ENCODE measurements around the gene SOBP.

The SOBP gene

GRCh38 chr6:107629548-107630129 is 139.7 kb downstream of the SOBP start:
- Histone ChIP-seq H3K27ac (ENCODE audit: low read length) (no peak overlapping the region), H4K20me1 (ENCODE audit: insufficient read depth, low read length) (no peaks in the 10 kb centered on the region), H3K4me3 (ENCODE audit: low read length) (no peak overlapping the region), H3K79me2 (ENCODE audit: low read length) (no peaks in the 10 kb centered on the region), H3K4me1 (ENCODE audit: low read length) (no peaks in the 10 kb centered on the region; the same call in 1 of the 2 replicates), H3K4me2 (ENCODE audit: low read length) (no peak overlapping the region), H3K36me3 (replicated peaks; ENCODE audit: low read depth, low read length) (no peaks in the 10 kb centered on the region), H2AFZ (ENCODE audit: low read depth, low read length) (no peak overlapping the region), H3K27me3 (ENCODE audit: low read depth, low read length) (no peaks in the 10 kb centered on the region), H3K9ac (ENCODE audit: low read length) (no peak overlapping the region), H3K9me3 (ENCODE audit: insufficient read depth, low read length) (no peaks in the 10 kb centered on the region)
- TF ChIP-seq CTCF (IDR thresholded peaks at IDR 0.05; ENCODE audit: low read depth, low read length) = no peak
- TF ChIP-seq EZH2phosphoT487 (IDR thresholded peaks at IDR 0.05; ENCODE audit: low read depth) = no peak

- Histone ChIP-seq H3K4me3 (ENCODE audit: low read length) (no peak overlapping the region), H3K79me2 (ENCODE audit: low read length) (no peaks in the 10 kb centered on the region), H3K36me3 (replicated peaks; ENCODE audit: low read depth, low read length) (no peaks in the 10 kb centered on the region), H3K27me3 (ENCODE audit: low read depth, low read length) (no peaks in the 10 kb centered on the region), H4K20me1 (ENCODE audit: insufficient read depth, low read length) (no peaks in the 10 kb centered on the region), H2AFZ (ENCODE audit: low read depth, low read length) (no peak overlapping the region), H3K4me1 (ENCODE audit: low read length) (no peaks in the 10 kb centered on the region; the same call in 1 of the 2 replicates), H3K9ac (ENCODE audit: low read length) (no peak overlapping the region), H3K9me3 (ENCODE audit: insufficient read depth, low read length) (no peaks in the 10 kb centered on the region), H3K4me2 (ENCODE audit: low read length) (no peak overlapping the region), H3K27ac (ENCODE audit: low read length) (no peak overlapping the region)
- TF ChIP-seq EZH2phosphoT487 (IDR thresholded peaks at IDR 0.05; ENCODE audit: low read depth) (no peak), CTCF (IDR thresholded peaks at IDR 0.05; ENCODE audit: low read depth, low read length) (no peak)
These were observed 140.5 kb downstream of the SOBP start for GRCh38 chr6:107630348-107630977.

- no peak overlapping the region for H3K27ac ChIP-seq (ENCODE audit: low read length)
- H3K79me2 ChIP-seq (ENCODE audit: low read length) = no peaks in the 10 kb centered on the region
- no peaks in the 10 kb centered on the region for H3K9me3 ChIP-seq (ENCODE audit: insufficient read depth, low read length)
- no peak overlapping the region for H3K4me3 ChIP-seq (ENCODE audit: low read length)
- no peak overlapping the region for H3K9ac ChIP-seq (ENCODE audit: low read length)
- H4K20me1 ChIP-seq (ENCODE audit: insufficient read depth, low read length) = no peaks in the 10 kb centered on the region
- no peak for TF ChIP-seq EZH2phosphoT487 (IDR thresholded peaks at IDR 0.05; ENCODE audit: low read depth)
- TF ChIP-seq CTCF (IDR thresholded peaks at IDR 0.05; ENCODE audit: low read depth, low read length) = no peak
- no peak overlapping the region for H2AFZ ChIP-seq (ENCODE audit: low read depth, low read length)
- no peaks in the 10 kb centered on the region for H3K27me3 ChIP-seq (ENCODE audit: low read depth, low read length)
- no peaks in the 10 kb centered on the region for H3K36me3 ChIP-seq (replicated peaks; ENCODE audit: low read depth, low read length)
- no peak overlapping the region for H3K4me2 ChIP-seq (ENCODE audit: low read length)
- H3K4me1 ChIP-seq (ENCODE audit: low read length) = 0 out of 2 replicates have a peak, but pooled peaks cover under 1% of the 10 kb centered on the region
These were observed 142.6 kb downstream of the SOBP start for GRCh38 chr6:107632381-107633136.

GRCh38 chr6:107633680-107634323 is 143.9 kb downstream of the SOBP start:
- Histone ChIP-seq H3K4me1 (ENCODE audit: low read length) (peaks cover 5% of the 10 kb centered on the region; the same call in 1 of the 2 replicates), H3K9me3 (ENCODE audit: insufficient read depth, low read length) (no peaks in the 10 kb centered on the region), H3K36me3 (replicated peaks; ENCODE audit: low read depth, low read length) (no peaks in the 10 kb centered on the region), H2AFZ (ENCODE audit: low read depth, low read length) (no peak overlapping the region), H3K79me2 (ENCODE audit: low read length) (no peaks in the 10 kb centered on the region), H3K4me2 (ENCODE audit: low read length) (no peak overlapping the region), H3K27ac (ENCODE audit: low read length) (no peak overlapping the region), H3K4me3 (ENCODE audit: low read length) (no peak overlapping the region), H4K20me1 (ENCODE audit: insufficient read depth, low read length) (no peaks in the 10 kb centered on the region), H3K27me3 (ENCODE audit: low read depth, low read length) (no peaks in the 10 kb centered on the region), H3K9ac (ENCODE audit: low read length) (no peak overlapping the region)
- no peak for TF ChIP-seq CTCF (IDR thresholded peaks at IDR 0.05; ENCODE audit: low read depth, low read length)
- TF ChIP-seq EZH2phosphoT487 (IDR thresholded peaks at IDR 0.05; ENCODE audit: low read depth) = no peak
